Nephron progenitor cell (in vitro differentiated cells): ENCODE data around the gene EBF3.

Experiments used
- DNase-seq: peaks from one replicate; pipeline ENCODE4 v3.0.0; 2021
- H3K27ac Mint-ChIP-seq: 2 replicates; pipeline ENCODE4 v1.8.0; 2021; ENCODE audit warnings: mild to moderate bottlenecking, moderate library complexity, mixed read lengths
- H3K27me3 Mint-ChIP-seq: 2 replicates; pipeline ENCODE4 v1.8.0; 2021; ENCODE audit warnings: mild to moderate bottlenecking, low read depth, mixed read lengths; ENCODE audit not compliant: poor library complexity
- H3K36me3 Mint-ChIP-seq: 2 replicates; pipeline ENCODE4 v1.8.0; 2021; ENCODE audit warnings: low read depth, mixed read lengths
- H3K4me1 Mint-ChIP-seq: 2 replicates; pipeline ENCODE4 v1.8.0; 2021; ENCODE audit warnings: mixed read lengths
- H3K4me3 Mint-ChIP-seq: 2 replicates; pipeline ENCODE4 v1.8.0; 2021; ENCODE audit warnings: mild to moderate bottlenecking, moderate library complexity, mixed read lengths
- H3K9me3 Mint-ChIP-seq: 2 replicates; pipeline ENCODE4 v1.8.0; 2021; ENCODE audit warnings: mild to moderate bottlenecking, moderate library complexity, mixed read lengths
- TF ChIP-seq, protein P1 (sequence below): fragments of 200-600 bp; sonication (generic); IDR thresholded peaks from 2 replicates; pipeline ENCODE4 v1.5.0; 2021; ENCODE audit warnings: antibody characterized with exemption

EBF3 gene

DNA sequence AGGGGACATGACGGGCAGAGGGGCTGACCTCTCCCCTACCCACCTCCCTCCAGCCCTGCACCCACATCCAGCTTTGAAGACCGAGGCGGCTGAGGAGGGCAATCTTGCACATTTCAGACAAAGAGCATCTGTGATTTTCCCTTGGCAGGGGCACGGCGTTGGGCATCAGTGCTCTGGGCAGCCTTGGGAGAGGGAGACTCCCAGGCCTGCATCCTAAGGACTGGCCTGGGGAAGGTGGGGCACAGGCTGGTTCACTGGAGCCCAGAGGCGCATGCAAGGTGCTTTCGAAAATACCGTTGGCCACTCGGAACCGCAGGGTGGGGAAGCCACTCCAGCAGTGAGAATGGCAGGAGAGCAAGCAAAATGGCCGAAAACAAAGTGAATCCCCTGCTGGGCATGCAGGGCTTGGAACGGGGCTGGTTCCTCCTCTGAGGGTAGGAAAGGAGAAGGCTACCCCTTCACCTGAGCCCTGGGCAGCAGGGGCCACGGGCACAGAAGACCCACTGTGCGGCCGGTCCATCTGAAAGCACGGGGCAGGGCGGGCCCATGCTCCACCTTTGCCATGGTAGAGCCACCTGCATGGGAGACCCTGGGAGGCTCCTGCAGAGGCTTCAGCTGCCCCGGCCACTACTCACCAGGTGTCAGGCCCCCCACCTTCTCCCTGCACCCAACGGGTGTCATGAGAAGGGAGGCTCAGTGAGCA, 49.8 kb downstream of the EBF3 start:
- Mint-ChIP-seq H3K4me1 (peaks cover 78% of the 10 kb centered on the region), H3K4me3 (no peak overlapping the region), H3K9me3 (no peaks in the 10 kb centered on the region), H3K27me3 (no peaks in the 10 kb centered on the region), H3K36me3 (no peaks in the 10 kb centered on the region), H3K27ac (peak overlapping the region; percentile 96)
- no peak for DNase-seq
- TF ChIP-seq, protein P1, sequence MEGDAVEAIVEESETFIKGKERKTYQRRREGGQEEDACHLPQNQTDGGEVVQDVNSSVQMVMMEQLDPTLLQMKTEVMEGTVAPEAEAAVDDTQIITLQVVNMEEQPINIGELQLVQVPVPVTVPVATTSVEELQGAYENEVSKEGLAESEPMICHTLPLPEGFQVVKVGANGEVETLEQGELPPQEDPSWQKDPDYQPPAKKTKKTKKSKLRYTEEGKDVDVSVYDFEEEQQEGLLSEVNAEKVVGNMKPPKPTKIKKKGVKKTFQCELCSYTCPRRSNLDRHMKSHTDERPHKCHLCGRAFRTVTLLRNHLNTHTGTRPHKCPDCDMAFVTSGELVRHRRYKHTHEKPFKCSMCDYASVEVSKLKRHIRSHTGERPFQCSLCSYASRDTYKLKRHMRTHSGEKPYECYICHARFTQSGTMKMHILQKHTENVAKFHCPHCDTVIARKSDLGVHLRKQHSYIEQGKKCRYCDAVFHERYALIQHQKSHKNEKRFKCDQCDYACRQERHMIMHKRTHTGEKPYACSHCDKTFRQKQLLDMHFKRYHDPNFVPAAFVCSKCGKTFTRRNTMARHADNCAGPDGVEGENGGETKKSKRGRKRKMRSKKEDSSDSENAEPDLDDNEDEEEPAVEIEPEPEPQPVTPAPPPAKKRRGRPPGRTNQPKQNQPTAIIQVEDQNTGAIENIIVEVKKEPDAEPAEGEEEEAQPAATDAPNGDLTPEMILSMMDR: no peak

DNA sequence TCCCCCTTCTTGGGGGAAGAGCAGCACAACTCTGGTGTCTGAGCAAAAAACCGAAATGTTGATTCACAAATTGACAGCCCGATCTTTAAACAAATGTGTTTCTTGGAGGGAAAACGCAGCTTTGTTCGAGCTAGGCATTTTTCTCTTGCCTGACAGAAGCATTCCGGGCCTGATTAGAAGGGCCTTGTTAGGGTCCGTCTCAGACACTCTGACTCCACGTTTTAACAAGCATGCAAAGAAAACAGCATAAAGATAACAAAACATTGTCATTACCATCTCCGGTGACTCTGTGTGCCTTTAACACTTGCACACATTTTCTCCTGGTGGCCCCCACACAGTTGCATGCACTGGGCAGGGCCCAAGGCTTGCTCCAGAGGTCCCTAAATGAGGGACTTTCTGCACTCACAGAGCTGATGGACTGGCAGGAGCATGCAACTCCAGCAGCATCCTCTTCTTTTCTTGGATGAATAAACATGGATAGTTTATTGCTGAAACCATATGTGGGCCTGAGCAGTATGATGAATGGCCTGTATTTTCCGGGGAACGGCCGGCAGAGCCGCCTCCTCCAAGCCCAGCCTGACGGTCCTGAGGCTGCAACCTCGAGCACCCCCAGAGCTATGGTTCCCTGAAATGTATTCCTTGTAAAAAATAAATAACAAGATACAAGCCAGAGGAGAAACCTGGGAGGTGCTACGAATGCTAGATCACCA, 50.9 kb downstream of the EBF3 start:
- Mint-ChIP-seq H3K27ac (peak overlapping the region; percentile 96), H3K4me3 (peak overlapping the region; percentile 62), H3K27me3 (no peaks in the 10 kb centered on the region), H3K36me3 (no peaks in the 10 kb centered on the region), H3K9me3 (no peaks in the 10 kb centered on the region), H3K4me1 (peaks cover 77% of the 10 kb centered on the region)
- TF ChIP-seq, protein P1: no peak
- no peak for DNase-seq

- DNase-seq: no peak
- Mint-ChIP-seq H3K27ac (peak overlapping the region; percentile 96), H3K27me3 (no peaks in the 10 kb centered on the region), H3K4me3 (peak overlapping the region; percentile 46), H3K36me3 (no peaks in the 10 kb centered on the region), H3K4me1 (peaks cover 81% of the 10 kb centered on the region), H3K9me3 (no peaks in the 10 kb centered on the region)
- TF ChIP-seq, protein P1: no peak
Measured at GRCh38 chr10:129912166-129912917, 51.7 kb downstream of the EBF3 start.

- H3K27ac Mint-ChIP-seq: peak overlapping the region; percentile 96
- H3K4me1 Mint-ChIP-seq: peaks cover 83% of the 10 kb centered on the region
- TF ChIP-seq, protein P1: no peak
- no peaks in the 10 kb centered on the region for H3K27me3 Mint-ChIP-seq
- no peaks in the 10 kb centered on the region for H3K36me3 Mint-ChIP-seq
- no peaks in the 10 kb centered on the region for H3K9me3 Mint-ChIP-seq
- DNase-seq: no peak
- H3K4me3 Mint-ChIP-seq: no peak overlapping the region
Measured at GRCh38 chr10:129911451-129912165, 52.5 kb downstream of the EBF3 start.

DNA sequence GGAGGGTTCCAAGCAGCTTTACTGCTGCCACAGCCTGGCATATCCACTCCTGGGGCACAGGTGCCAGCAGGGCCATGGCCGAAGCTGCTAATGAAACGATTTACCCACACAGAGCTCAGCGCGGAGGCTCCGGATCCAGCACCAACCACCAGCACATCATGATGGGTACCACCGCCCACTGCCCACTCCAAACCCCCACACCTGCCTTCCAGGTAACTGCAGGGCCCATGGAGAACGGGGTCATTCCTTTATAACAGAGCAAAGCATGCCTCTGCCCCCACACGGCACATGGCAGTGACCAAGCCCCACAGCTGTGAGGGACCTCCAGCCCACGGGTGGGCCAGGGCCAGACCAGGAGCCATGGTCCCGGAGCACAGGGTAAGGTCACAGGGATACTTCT, 53.2 kb downstream of the EBF3 start:
- no peaks in the 10 kb centered on the region for H3K27me3 Mint-ChIP-seq
- no peak overlapping the region for H3K4me3 Mint-ChIP-seq
- H3K27ac Mint-ChIP-seq: no peak overlapping the region
- H3K36me3 Mint-ChIP-seq: no peaks in the 10 kb centered on the region
- DNase-seq: no peak
- H3K9me3 Mint-ChIP-seq: no peaks in the 10 kb centered on the region
- peaks cover 77% of the 10 kb centered on the region for H3K4me1 Mint-ChIP-seq
- TF ChIP-seq, protein P1: no peak
